ENCODE results near the gene ZNF197. TPM values are rescaled to one million over a fixed set of nuclear protein-coding genes. Genes with fewer than 3 reads are reported as not detected.
A peak's percentile ranks its signal among the peaks of the same experiment; 100 is the strongest.

Gene ZNF197
- total RNA-seq, 4 donors from 2014 or later: 17.6 to 51.2 (median 28.5) TPM

- H3K4me1 ChIP-seq: no peaks in the 10 kb centered on the region
- H3K36me3 ChIP-seq: peaks cover 0 to 2% of the 10 kb centered on the region in 2 donors
- no peaks in the 10 kb centered on the region for H3K27me3 ChIP-seq
- no peak for TF ChIP-seq CTCF (IDR thresholded peaks at IDR 0.05)
- no peak for TF ChIP-seq POLR2A (IDR thresholded peaks at IDR 0.05)
- H3K9me3 ChIP-seq: peaks cover 0 to 6% of the 10 kb centered on the region in 2 donors
- H3K4me3 ChIP-seq: no peak overlapping the region
- DNase-seq: no peak
- no peak overlapping the region for H3K27ac ChIP-seq
- intact Hi-C loops (cut with DNase I; ENCODE audit: low total_unique reads): no loop called here
These were observed 7.4 kb downstream of the ZNF197 start for GRCh38 chr3:44632193-44632592.

GRCh38 chr3:44642337-44642736, 17.5 kb downstream of the ZNF197 start:
- Histone ChIP-seq H3K4me1 (no peaks in the 10 kb centered on the region), H3K36me3 (no peaks in the 10 kb centered on the region), H3K27ac (no peak overlapping the region), H3K9me3 (peaks cover 0 to 32% of the 10 kb centered on the region in 2 donors), H3K4me3 (no peak overlapping the region), H3K27me3 (no peaks in the 10 kb centered on the region)
- DNase-seq: no peak
- TF ChIP-seq POLR2A (IDR thresholded peaks at IDR 0.05): no peak
- no peak for TF ChIP-seq CTCF (IDR thresholded peaks at IDR 0.05)
- intact Hi-C loops (cut with DNase I; ENCODE audit: low total_unique reads): no loop called here

- Histone ChIP-seq H3K4me3 (no peak overlapping the region), H3K4me1 (no peaks in the 10 kb centered on the region), H3K36me3 (no peaks in the 10 kb centered on the region), H3K9me3 (peaks cover 0 to 32% of the 10 kb centered on the region in 2 donors), H3K27ac (no peak overlapping the region), H3K27me3 (no peaks in the 10 kb centered on the region)
- DNase-seq: no peak
- intact Hi-C loops (cut with DNase I; ENCODE audit: low total_unique reads): no loop called here
- TF ChIP-seq POLR2A (IDR thresholded peaks at IDR 0.05) (no peak), CTCF (IDR thresholded peaks at IDR 0.05) (no peak)
These were observed 18.2 kb downstream of the ZNF197 start for GRCh38 chr3:44643024-44643423.

- Histone ChIP-seq H3K9me3 (peaks cover 0 to 9% of the 10 kb centered on the region in 2 donors), H3K4me3 (no peak overlapping the region), H3K4me1 (no peaks in the 10 kb centered on the region), H3K27ac (no peak overlapping the region), H3K27me3 (no peaks in the 10 kb centered on the region), H3K36me3 (no peaks in the 10 kb centered on the region)
- TF ChIP-seq CTCF (IDR thresholded peaks at IDR 0.05) (no peak), POLR2A (IDR thresholded peaks at IDR 0.05) (no peak)
- DNase-seq: no peak
- intact Hi-C loops (cut with DNase I; ENCODE audit: low total_unique reads): no loop called here
These were observed 22.9 kb downstream of the ZNF197 start for GRCh38 chr3:44647771-44648170.

GRCh38 chr3:44648564-44649229, 23.9 kb downstream of the ZNF197 start, which contains the start of gene ZNF35:
TSS of gene ZNF35 (plus strand) at chr3:44648732. CDS start at chr3:44651068, 2,336 bp downstream.
- H3K4me1 ChIP-seq: no peaks in the 10 kb centered on the region
- peak within 1 kb of the TSS; percentile 65 to 92 for H3K4me3 ChIP-seq
- peaks cover 0 to under 1% of the 10 kb centered on the region in 2 donors for H3K9me3 ChIP-seq
- intact Hi-C loops (cut with DNase I; ENCODE audit: low total_unique reads): no loop called here
- H3K36me3 ChIP-seq: no peaks in the 10 kb centered on the region
- DNase-seq: peak; percentile 63 to 72
- H3K27me3 ChIP-seq: no peaks in the 10 kb centered on the region
- peak within 1 kb of the TSS; percentile 51 to 64 for H3K27ac ChIP-seq
- TF ChIP-seq POLR2A (IDR thresholded peaks at IDR 0.05) (no peak), CTCF (IDR thresholded peaks at IDR 0.05) (no peak)

All from uterus (tissue), 4 donors.